GM12865 (cell line): ENCODE data around the gene STON2.

Source experiments
- DNase-seq: peaks from one replicate; pipeline ENCODE4 v3.0.0; 2010; ENCODE audit warnings: low read depth
- H3K4me3 ChIP-seq: 2 replicates; pipeline ENCODE4 v1.5.1; 2011; ENCODE audit warnings: mild to moderate bottlenecking, low read depth, low read length, control low read depth
- TF ChIP-seq, protein P1 (sequence below): IDR thresholded peaks from 2 replicates; pipeline ENCODE4 v1.5.1; 2011; ENCODE audit warnings: low read length, control low read depth, low read depth, inconsistent platforms; ENCODE audit not compliant: insufficient read depth; ENCODE audit errors: missing control alignments

Gene STON2

DNA sequence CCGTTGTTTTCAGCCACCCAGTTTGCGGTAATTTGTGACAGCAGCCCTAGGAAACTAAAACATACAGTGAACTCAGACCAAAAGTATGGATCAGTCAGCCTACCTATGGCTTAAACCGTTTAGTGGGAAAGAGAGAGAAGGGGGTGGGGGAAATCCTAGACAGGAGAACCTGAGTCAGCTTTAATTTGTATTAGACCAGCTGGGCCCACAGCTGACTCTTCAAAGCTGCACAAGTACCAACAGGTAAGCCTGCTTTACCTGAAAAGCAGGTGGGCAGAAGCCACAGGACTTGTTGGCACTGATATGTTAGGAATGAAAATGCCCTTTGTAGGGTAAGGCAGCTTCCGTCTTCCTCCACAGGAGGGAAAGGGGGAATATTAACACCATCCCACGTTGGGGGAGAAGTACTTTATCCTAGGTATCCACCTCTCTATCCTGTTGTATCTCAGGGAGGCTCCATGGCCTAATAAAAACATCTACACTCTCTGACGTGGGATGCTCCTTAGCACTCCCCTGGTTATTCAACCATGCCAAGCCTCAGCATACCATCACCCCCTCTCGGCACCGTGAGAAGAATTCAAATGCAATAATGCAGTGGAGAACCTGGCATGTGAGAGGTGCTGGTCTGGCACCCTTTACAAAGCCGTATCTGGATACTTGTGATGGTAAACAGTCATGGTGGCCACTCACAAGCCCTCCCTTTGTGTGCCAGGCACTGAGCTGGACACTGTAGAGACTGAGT lies 70.3 kb downstream of the STON2 start:
- no peak for DNase-seq
- TF ChIP-seq, protein P1, sequence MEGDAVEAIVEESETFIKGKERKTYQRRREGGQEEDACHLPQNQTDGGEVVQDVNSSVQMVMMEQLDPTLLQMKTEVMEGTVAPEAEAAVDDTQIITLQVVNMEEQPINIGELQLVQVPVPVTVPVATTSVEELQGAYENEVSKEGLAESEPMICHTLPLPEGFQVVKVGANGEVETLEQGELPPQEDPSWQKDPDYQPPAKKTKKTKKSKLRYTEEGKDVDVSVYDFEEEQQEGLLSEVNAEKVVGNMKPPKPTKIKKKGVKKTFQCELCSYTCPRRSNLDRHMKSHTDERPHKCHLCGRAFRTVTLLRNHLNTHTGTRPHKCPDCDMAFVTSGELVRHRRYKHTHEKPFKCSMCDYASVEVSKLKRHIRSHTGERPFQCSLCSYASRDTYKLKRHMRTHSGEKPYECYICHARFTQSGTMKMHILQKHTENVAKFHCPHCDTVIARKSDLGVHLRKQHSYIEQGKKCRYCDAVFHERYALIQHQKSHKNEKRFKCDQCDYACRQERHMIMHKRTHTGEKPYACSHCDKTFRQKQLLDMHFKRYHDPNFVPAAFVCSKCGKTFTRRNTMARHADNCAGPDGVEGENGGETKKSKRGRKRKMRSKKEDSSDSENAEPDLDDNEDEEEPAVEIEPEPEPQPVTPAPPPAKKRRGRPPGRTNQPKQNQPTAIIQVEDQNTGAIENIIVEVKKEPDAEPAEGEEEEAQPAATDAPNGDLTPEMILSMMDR = no peak
- no peak overlapping the region for H3K4me3 ChIP-seq

DNA sequence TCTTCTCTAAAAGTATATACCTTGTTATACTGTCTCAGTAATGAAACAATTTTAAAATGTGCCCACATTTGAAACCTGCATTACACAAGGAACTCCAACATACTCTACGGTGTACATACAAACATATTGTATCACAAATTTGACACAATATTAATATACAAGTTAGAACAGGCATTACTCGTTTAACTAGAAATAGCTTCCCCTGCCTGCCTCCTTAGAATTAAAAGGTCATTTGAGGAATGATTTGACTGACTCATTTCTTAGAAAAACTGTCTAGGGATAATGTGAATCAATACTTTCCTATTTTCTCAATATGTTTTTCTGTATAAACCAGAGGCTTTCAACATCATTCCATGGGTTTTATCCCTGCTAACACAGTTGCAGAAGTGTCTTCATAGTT lies 73.7 kb downstream of the STON2 start:
- TF ChIP-seq, protein P1 = no peak
- no peak for DNase-seq

DNA sequence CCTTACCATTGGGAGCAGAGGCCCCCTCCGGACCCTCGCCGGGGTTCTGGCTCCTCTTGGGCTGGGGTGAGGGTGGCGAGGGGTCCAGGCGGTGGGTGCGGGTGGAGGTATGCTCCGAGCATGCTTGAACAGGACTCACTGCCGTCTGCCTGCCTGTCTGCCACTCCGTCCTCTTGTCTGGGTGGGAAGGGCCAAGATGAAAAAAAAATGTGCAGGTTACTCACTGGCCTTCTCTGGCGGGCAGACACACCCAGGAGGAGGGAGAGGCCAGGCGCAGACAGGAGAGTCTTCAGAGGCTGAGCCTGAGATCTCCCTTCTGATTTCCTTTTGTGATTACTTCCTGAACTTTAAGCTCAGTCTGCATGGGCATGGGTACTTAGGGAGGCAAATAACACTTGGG lies 76.1 kb downstream of the STON2 start:
- DNase-seq = no peak
- TF ChIP-seq, protein P1 = no peak
- no peak overlapping the region for H3K4me3 ChIP-seq

More for the DNA sequence above, 73.7 kb downstream of the STON2 start:
- no peak overlapping the region for H3K4me3 ChIP-seq

DNA sequence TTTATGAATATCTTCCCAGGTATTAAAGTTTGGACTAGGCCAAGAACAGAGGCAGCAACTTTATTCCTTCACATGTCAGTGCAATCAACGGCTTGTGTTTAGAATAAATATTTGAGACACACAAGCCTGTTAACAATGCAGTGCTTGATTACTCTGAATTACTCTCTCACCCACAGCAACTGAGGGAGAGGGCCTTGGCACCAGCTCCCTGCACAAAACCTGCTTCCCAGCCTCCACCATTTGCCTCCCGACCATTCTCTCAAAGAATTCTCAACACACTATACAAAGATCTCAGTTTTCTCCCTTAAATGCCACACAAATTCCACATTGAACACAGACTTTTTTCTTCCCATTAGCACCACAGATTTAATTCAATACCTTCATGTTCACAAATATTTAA lies 77.0 kb downstream of the STON2 start:
- TF ChIP-seq, protein P1 = no peak
- no peak for DNase-seq
- no peak overlapping the region for H3K4me3 ChIP-seq

DNA sequence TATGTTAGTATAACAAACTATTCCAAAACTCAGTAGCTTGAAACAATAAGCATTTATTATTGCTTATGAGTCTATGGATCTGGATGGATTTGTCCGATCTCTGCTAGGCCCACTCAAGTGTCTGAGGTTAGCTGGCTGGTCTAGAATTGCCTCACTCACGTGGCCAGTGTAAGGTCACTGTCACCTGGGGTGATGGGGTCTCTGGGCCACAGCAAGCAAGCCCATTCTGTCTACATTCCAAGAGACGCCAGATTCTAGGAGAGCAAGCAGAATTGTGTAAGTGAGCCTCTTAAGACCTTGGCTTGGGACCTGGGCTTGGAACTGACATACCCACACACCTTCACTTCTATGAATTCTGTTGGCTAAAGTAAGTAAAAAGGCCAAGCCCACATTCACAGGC lies 80.2 kb downstream of the STON2 start:
- TF ChIP-seq, protein P1 = no peak
- no peak overlapping the region for H3K4me3 ChIP-seq
- DNase-seq = no peak

DNA sequence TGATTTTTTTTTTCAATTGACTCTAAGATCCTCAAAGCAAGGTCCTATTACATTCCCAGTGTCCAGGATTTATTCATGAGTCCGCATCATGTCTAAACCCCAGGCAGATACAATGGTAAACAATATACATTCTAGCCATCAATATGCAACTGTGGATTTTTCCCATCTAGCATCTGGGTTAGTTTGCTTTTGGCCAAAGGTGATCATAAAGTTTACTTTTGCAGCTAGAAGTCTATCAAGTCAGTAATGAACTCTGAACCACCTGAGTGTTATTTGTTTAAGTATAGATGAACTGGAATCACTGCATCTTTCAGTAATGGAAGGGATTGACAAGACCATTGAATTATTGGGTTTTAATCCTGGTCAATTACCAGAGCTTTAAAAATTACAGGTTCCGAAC lies 80.8 kb downstream of the STON2 start:
- no peak overlapping the region for H3K4me3 ChIP-seq
- no peak for DNase-seq
- TF ChIP-seq, protein P1 = no peak

DNA sequence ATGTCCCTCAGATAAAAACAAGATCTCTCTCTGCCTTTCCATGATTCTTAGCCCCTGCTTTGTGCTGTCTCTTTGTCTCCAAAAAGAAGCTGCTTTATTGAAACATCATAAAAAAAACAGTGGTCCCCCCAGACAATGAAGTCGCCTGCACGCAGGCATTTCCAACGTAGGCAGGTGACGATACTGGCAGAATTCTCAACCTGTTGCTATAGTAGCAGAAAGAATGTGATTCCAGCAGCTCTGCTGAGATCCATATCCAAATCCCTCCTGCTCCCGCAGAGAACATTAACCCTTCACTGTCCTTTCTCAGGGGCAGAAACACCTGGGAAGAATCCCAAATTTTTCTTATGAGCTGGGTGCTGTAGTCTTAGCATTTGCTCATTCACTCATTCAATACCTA lies 84.8 kb downstream of the STON2 start:
- TF ChIP-seq, protein P1 = no peak
- no peak overlapping the region for H3K4me3 ChIP-seq
- no peak for DNase-seq
